GM21447 (cell line): ENCODE data around the gene GBX1.

Experiments used
- ATAC-seq: cut with Tn5 transposase; IDR thresholded peaks from one replicate; pipeline ENCODE4 v1.9.1; 2021; ENCODE audit not compliant: unreplicated experiment

Gene GBX1

DNA sequence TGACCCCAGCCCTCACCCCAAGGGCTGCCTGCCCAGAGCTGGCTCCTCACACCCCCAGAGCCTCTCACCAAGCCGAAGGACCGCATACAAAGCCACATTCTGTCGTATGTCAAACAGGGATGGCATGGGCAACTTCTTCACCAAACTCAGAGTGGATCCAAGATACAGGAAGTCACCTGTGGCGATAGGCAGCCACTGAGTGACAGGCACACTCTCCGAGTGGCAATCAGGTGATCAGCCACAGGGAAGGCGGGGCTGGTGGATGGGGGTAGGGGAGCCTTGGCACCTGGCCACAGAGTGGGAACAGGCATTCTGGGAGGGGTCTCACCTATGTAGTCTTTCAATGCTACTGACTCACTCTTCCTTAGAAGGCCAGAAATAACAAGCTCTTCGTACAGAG is 26.7 kb upstream of the GBX1 start:
- ATAC-seq: no peak

GRCh38 chr7:151193203-151193978 is 25.9 kb upstream of the GBX1 start:
- no peak for ATAC-seq

- no peak for ATAC-seq
Observed at GRCh38 chr7:151192002-151192539, 24.6 kb upstream of the GBX1 start.

GRCh38 chr7:151191544-151191943 is 24.1 kb upstream of the GBX1 start:
- no peak for ATAC-seq

- ATAC-seq: no peak
Observed at GRCh38 chr7:151189038-151189437, 21.5 kb upstream of the GBX1 start.

DNA sequence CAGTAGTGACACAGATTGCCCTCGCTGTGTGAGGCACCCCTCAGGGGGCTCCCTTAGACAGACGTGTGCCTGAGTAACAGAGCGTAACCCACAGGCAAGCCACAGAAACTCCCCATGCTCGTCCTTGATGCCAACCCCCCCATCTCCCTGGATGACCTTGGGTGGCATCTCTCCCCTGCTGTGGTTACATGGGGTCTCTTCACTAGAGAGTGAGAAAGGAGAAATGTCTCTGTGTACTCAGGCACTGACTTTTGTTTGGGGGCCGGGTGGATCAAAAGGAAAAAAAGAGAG is 20.7 kb upstream of the GBX1 start:
- ATAC-seq: no peak

DNA sequence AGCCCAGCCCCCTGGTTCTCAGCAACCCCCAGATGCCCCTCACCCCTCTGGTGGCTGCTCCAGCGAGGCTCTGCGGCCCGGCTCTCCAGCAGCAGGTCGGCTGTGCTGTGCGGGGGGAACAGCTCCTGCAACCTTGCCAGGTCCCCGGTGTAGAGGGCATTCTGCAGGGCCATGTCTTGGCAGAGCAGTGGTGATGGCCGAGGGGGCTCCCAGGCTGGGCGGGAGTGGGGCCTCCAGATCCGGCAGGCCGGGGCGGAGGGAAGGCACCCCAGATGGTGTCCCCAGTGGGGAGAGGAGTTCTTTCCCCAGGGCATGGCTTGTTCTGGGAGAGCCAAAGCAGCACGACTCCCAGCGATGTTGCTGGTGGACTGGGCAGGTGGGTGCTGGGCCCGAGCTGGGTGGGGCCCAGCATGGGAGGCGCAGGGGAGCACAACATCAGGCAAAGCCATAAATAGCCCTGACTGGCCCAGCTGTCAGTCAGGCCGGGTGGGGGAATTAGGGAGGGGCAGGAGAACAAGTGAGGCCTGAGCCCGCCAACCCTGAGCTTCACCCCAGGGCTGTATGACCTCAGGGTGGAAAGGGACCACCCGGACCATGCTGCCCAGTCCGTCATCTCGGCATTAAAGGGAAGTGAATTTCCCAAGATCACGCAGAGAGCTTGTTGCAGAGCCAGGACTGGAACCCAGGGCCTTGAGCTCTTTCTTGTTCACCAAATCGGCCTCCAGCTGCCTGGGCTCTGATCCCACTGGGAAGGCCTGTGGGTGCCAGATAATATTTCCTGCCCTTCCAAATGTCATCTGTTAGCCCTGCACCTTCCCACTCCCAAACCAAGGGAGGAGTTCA is 20.1 kb upstream of the GBX1 start:
- no peak for ATAC-seq

GRCh38 chr7:151186640-151187408 is 19.3 kb upstream of the GBX1 start, which contains the start of gene ASB10:
ASB10 (minus strand) TSS chr7:151187250; CDS start chr7:151187130, 120 bp downstream.
- no peak for ATAC-seq

DNA sequence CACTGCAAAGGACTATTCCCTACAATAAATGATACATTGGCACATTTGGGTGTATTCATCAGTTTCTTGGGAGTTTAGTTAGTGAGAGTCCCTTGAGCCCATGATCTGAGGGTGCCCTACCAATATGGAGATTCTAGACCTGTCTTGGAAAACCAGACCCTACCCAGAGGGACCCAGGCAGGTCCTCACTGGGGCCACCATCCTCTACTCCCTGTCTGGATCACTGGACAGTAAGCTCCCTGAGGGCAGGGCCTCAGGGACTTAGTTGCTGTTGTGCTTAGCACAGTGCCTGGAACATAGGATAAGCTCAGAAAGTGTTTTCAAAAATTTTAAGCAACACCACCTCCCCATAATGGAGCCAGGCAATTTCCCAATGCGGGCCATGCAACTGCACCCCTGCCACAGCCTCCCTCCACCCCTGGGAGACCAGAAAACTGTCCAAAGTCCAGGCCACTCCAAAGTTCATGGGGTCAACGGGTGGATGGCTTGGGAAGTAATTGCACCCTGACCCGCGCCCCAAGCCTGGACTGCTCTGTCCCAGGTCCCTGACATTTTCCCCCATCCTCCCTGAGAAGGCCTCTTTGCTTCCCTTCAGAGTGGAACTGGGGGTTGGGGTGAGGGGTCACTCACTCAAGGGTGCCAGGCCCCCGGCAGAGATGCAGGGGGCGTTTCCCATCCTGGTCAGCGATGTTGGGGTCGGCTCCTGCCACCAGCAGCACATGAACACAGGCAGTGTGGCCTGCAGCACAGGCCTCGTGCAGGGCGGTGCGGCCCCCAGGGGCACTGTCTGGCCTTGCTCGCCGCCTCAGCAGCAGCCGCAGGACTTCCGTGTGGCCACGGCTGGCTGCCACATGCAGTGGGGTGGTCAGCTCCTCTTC is 18.5 kb upstream of the GBX1 start:
- ATAC-seq: no peak

DNA sequence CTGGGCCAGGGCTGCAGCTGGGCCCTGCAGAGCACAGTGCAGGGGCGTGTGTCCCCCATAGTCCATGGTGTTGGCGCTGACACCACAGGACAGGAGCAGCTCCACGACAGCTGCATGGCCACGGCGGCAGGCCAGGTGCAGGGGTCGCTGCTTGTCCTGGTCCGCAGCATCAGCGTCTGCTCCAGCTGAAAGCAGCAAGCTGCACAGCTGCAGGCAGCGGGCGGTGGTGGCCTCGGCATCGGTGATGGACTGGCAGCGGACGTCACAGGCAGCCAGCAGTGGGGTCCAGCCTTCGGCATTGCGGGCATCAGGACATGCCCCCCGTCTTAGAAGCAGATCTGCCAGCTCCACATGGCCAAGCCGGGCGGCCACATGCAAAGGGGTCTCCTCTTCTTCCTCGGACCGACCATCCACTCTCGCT is 13.5 kb upstream of the GBX1 start:
- ATAC-seq: no peak

DNA sequence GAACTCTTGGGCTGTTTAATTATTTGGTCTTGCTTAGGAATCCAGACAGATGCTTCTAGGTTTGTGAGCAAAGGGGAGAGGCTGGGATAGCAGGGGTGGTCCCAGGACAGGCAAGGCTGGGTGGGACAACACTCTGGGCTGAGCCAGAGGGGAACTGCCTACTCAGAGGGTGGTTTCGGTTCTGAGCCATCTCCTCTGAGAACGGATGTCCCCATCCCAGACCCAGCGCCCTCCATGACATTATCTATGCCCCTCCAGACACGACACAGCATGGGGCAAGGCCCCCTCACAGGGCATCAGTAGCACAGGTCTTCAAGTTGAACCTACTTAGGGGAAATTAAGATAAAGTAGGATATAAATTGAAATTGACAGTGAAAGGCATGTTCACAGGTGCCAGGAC is 12.5 kb upstream of the GBX1 start:
- no peak for ATAC-seq

DNA sequence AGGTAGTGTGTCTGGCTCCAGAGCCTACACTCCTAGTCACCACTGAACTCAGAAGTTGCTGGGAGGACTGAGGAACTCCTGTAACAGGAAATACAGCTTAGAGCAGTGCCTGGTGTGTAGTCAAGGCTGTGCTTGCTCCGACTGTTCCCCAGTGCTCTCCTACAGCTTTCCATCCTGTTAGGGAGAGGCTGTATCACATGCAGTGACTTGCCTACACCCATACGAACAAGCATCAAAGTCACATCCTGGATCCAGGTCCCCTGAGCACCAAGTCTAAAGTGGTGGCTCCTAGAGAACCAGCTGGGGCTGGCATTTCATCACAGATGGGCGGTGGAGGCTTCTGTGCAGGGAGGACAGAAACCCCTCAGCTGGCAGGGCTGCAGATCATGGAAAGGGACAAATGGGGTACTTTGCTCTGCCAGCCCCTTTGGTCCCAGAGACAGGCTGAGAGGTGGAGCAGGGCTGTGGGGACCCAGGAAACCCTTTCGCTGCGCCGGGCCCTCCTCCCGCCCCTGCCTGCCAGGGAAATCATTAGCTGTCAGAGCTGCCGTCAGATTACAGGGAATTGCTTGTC is 11.9 kb upstream of the GBX1 start:
- ATAC-seq: no peak

DNA sequence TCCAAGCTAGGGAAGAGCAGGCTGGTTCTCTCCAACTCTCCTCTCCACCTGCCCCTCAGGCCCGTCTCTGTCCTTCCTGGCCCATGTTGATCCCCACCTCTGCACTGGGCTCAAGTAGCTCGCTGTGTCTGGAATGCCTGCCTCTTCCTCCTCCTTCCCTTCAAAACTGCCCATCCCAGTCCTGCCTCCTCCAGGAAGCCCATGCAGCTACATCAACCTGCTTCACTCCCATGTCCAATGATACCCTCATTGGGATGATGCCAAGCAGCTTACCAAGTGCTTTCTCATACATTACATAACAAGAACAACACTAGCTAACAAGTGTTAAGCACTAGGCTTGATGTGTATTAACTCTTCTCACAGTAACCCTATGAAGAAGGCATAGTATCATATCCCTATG is 11.3 kb upstream of the GBX1 start:
- ATAC-seq: no peak

GRCh38 chr7:151178236-151178635 is 10.7 kb upstream of the GBX1 start:
- ATAC-seq: no peak

DNA sequence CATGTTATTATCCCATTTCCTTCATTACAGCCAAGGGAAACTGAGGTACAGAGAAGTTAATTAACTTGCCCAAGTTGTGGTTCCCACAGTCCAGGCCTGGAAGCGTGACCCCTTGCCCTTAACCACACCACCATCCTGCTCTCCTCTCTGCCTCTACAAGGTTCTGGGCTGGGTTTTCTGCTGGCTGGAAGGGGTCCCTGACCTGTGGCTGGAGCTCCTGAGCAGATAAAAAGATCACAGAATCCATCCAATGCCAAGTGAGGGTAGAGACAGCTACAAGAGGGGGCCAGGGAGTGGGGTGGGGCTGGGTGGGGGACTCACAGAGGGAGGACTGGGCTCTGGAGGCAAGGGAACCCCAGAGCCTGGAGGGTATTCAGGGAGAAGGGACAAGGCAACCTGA is 9.8 kb upstream of the GBX1 start:
- no peak for ATAC-seq

- no peak for ATAC-seq
Observed at GRCh38 chr7:151176401-151176800, 8.9 kb upstream of the GBX1 start.

DNA sequence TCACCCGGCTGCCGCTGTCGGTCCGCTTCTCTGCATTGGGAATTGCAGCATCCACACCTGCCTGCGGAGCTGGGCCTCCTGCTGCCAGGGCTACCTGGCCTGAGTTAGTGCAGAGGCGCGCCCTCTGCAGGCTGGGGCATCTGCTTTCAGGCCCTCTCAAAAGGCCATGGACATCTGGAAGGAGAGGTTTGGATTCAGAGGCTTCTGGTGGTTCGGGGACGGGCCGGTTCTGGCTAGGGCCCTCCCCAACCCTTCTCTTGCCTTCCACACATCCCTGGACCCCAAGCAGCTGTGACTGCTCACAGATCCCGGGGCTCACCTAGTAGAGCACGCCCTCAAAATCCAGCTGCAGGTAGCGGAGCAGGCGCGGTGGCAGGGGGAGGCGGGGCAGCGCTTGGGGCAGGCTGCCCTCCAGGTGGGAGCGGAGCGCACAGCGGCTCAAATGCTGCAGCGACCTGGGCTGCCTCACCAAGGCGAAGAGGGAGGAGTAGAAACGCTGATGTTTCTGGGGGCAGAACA is 8.4 kb upstream of the GBX1 start:
- no peak for ATAC-seq

DNA sequence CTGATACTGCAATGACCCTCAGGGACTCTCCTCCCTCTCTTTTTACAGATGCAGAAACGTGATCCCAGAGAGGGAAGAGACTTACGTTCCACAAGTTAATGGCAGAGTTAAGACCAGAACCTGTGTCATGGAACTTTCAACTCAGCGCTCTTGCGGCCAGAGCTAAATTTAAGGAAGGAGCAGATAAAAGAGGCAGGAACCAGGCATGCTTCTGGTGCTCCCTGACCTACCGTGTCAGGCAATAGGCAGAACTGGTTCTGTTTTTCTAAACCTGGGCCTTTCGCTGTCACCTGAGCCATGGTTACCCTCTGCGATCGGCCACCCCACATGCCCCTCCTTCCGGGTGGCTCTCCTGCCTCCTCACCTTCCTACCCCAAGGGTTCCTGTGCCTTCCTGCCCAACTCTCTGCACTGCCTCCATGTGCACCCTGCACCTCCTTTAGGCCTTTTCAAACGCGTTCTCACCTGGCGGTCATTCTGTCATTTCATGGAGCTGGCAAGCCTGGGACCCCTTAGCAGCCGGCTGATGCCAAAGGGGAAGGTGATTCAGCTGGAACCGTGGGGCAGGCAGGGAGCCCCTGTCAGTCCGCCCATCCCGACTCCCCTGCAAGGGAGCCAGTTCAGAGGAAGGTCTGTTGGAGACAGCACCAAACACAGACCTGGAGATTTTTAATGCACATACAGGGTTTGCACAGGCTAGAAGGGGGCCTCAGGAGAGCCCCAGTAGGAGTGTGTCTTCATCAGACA is 7.7 kb upstream of the GBX1 start:
- ATAC-seq: no peak
